ENCODE results near the gene NAA15.
"Not testable (repeated sequence)": the region's sequence is repeated elsewhere in the genome, so short reads cannot be mapped to it uniquely, and the experiment has no call there.

DNA sequence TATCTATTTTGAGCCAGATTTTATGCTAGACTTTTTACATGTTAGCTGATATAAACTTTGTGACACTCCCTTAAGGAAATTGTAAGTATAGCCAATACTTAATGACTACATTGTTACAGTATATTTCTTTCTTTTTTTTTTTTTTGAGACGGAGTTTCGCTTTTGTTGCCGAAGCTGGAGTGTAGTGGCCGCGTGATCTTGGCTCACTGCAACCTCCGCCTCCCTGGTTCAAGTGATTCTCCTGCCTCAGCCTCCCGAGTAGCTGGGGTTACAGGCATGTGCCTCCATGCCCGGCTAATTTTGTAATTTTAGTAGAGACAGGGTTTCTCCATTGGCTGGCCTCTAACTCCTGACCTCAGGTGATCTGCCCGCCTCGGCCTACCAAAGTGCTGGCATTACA lies 12.1 kb downstream of the NAA15 start:
- not testable (repeated sequence) for TF ChIP-seq POLR2A (IDR thresholded peaks at IDR 0.05)
- TF ChIP-seq, protein P1, sequence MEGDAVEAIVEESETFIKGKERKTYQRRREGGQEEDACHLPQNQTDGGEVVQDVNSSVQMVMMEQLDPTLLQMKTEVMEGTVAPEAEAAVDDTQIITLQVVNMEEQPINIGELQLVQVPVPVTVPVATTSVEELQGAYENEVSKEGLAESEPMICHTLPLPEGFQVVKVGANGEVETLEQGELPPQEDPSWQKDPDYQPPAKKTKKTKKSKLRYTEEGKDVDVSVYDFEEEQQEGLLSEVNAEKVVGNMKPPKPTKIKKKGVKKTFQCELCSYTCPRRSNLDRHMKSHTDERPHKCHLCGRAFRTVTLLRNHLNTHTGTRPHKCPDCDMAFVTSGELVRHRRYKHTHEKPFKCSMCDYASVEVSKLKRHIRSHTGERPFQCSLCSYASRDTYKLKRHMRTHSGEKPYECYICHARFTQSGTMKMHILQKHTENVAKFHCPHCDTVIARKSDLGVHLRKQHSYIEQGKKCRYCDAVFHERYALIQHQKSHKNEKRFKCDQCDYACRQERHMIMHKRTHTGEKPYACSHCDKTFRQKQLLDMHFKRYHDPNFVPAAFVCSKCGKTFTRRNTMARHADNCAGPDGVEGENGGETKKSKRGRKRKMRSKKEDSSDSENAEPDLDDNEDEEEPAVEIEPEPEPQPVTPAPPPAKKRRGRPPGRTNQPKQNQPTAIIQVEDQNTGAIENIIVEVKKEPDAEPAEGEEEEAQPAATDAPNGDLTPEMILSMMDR (IDR thresholded peaks at IDR 0.05 in 4 of 5, conservative IDR thresholded peaks at IDR 0.05 in 1 of 5), result not testable (repeated sequence)

Measured in gastrocnemius medialis (tissue), 4 donors.